Loucy (cell line): ENCODE measurements around the gene VWA7.

Source experiments
- EZH2phosphoT487 ChIP-seq: fragments of 200-600 bp; IDR thresholded peaks from 2 replicates; pipeline ENCODE4 v1.6.1; 2018; ENCODE audit warnings: antibody characterized with exemption, mild to moderate bottlenecking, moderate library complexity, borderline replicate concordance
- TF ChIP-seq, protein P1 (sequence below): fragments of 200-600 bp; sonication (generic); conservative IDR thresholded peaks from 2 replicates; pipeline ENCODE4 v1.5.1; 2014; ENCODE audit warnings: mild to moderate bottlenecking, antibody characterized with exemption, low read length

DNA sequence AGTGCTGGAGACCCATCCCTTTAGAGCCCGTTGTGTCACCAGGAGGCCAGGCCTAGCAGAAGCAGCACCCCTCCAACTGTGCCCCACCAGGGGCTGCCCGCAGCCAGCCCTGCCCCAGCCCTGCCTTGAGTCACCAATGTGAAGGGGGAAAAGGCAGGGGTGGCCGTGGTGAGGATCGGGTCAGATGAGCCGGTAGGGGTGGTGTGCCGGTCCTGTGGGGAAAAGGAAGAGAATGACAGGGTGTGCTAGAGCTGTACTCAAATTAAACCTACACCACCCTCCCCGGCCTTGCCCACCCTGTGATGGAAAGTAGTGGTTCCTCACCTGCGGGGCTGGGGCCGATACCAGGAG is 11.6 kb downstream of the VWA7 start:
- TF ChIP-seq, protein P1, sequence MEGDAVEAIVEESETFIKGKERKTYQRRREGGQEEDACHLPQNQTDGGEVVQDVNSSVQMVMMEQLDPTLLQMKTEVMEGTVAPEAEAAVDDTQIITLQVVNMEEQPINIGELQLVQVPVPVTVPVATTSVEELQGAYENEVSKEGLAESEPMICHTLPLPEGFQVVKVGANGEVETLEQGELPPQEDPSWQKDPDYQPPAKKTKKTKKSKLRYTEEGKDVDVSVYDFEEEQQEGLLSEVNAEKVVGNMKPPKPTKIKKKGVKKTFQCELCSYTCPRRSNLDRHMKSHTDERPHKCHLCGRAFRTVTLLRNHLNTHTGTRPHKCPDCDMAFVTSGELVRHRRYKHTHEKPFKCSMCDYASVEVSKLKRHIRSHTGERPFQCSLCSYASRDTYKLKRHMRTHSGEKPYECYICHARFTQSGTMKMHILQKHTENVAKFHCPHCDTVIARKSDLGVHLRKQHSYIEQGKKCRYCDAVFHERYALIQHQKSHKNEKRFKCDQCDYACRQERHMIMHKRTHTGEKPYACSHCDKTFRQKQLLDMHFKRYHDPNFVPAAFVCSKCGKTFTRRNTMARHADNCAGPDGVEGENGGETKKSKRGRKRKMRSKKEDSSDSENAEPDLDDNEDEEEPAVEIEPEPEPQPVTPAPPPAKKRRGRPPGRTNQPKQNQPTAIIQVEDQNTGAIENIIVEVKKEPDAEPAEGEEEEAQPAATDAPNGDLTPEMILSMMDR: no peak
- no peak for TF ChIP-seq EZH2phosphoT487
